ENCODE data around the gene LPAR1.
"Not testable (repeated sequence)": the region's sequence is repeated elsewhere in the genome, so short reads cannot be mapped to it uniquely, and the experiment has no call there.

LPAR1 gene

GRCh38 chr9:110877374-110877773, 160.9 kb downstream of the LPAR1 start:
- no peak for TF ChIP-seq CTCF (IDR thresholded peaks at IDR 0.05; ENCODE audit: insufficient read depth, low read depth, low read length, missing control alignments)
- H3K4me3 ChIP-seq (ENCODE audit: low read length): no peak overlapping the region
- DNase-seq (ENCODE audit: low read depth): no peak

- no peak for TF ChIP-seq CTCF (IDR thresholded peaks at IDR 0.05; ENCODE audit: insufficient read depth, low read depth, low read length, missing control alignments)
- no peak overlapping the region for H3K4me3 ChIP-seq (ENCODE audit: low read length)
- DNase-seq (ENCODE audit: low read depth): no peak
These were observed 161.3 kb downstream of the LPAR1 start for GRCh38 chr9:110876929-110877328.

- no peak overlapping the region for H3K4me3 ChIP-seq (ENCODE audit: low read length)
- no peak for TF ChIP-seq CTCF (IDR thresholded peaks at IDR 0.05; ENCODE audit: insufficient read depth, low read depth, low read length, missing control alignments)
- no peak for DNase-seq (ENCODE audit: low read depth)
These were observed 163.2 kb downstream of the LPAR1 start for GRCh38 chr9:110874963-110875674.

- no peak for TF ChIP-seq CTCF (IDR thresholded peaks at IDR 0.05; ENCODE audit: insufficient read depth, low read depth, low read length, missing control alignments)
- no peak for DNase-seq (ENCODE audit: low read depth)
- H3K4me3 ChIP-seq (ENCODE audit: low read length): no peak overlapping the region
These were observed 165.3 kb downstream of the LPAR1 start for GRCh38 chr9:110872920-110873319.

GRCh38 chr9:110871736-110872135, 166.5 kb downstream of the LPAR1 start:
- H3K4me3 ChIP-seq (ENCODE audit: low read length): no peak overlapping the region
- DNase-seq (ENCODE audit: low read depth): no peak
- no peak for TF ChIP-seq CTCF (IDR thresholded peaks at IDR 0.05; ENCODE audit: insufficient read depth, low read depth, low read length, missing control alignments)

- DNase-seq (ENCODE audit: low read depth): no peak
- no peak for TF ChIP-seq CTCF (IDR thresholded peaks at IDR 0.05; ENCODE audit: insufficient read depth, low read depth, low read length, missing control alignments)
- no peak overlapping the region for H3K4me3 ChIP-seq (ENCODE audit: low read length)
These were observed 168.3 kb downstream of the LPAR1 start for GRCh38 chr9:110869931-110870330.

- DNase-seq (ENCODE audit: low read depth): no peak
- TF ChIP-seq CTCF (IDR thresholded peaks at IDR 0.05; ENCODE audit: insufficient read depth, low read depth, low read length, missing control alignments): no peak
- no peak overlapping the region for H3K4me3 ChIP-seq (ENCODE audit: low read length)
These were observed 174.3 kb downstream of the LPAR1 start for GRCh38 chr9:110864011-110864410.

- not testable (repeated sequence) for DNase-seq (ENCODE audit: low read depth); H3K4me3 ChIP-seq (ENCODE audit: low read length)
These were observed 176.7 kb downstream of the LPAR1 start for GRCh38 chr9:110861370-110862110.
